Measurements from ENCODE around the gene DNAJC8.

DNA sequence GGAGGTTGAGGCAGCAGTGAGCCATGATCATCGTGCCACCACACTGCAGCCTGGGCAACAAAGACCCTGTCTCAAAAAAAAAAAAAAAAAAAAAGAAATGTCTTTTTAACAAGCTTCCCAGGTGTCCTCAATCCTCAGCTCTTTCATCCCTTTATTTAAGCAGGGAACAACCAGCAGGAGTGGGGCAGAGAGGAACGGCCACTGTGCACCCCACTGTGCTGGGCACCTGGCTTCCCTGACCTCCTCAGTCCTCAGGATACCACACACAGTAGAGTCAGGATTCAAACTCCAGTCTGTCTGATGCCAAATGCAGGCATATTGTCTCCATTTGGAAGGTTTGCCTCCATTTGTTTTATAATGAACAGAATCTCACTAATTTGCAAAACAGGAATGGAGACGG is 36.5 kb downstream of the DNAJC8 start:
- TF ChIP-seq, protein P1, sequence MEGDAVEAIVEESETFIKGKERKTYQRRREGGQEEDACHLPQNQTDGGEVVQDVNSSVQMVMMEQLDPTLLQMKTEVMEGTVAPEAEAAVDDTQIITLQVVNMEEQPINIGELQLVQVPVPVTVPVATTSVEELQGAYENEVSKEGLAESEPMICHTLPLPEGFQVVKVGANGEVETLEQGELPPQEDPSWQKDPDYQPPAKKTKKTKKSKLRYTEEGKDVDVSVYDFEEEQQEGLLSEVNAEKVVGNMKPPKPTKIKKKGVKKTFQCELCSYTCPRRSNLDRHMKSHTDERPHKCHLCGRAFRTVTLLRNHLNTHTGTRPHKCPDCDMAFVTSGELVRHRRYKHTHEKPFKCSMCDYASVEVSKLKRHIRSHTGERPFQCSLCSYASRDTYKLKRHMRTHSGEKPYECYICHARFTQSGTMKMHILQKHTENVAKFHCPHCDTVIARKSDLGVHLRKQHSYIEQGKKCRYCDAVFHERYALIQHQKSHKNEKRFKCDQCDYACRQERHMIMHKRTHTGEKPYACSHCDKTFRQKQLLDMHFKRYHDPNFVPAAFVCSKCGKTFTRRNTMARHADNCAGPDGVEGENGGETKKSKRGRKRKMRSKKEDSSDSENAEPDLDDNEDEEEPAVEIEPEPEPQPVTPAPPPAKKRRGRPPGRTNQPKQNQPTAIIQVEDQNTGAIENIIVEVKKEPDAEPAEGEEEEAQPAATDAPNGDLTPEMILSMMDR (IDR thresholded peaks at IDR 0.05) = no peak
- TF ChIP-seq POLR2A (IDR thresholded peaks at IDR 0.05) = no peak
- TF ChIP-seq EP300 (IDR thresholded peaks at IDR 0.05) = no peak
